IPS DF 19.7 (cell line): Measurements from ENCODE around the gene FOXP1.

Experiments used
- DNase-seq: peaks from one replicate; pipeline ENCODE4 v3.0.0-alpha.2; 2013; ENCODE audit warnings: low read depth, low spot score

Gene FOXP1

DNA sequence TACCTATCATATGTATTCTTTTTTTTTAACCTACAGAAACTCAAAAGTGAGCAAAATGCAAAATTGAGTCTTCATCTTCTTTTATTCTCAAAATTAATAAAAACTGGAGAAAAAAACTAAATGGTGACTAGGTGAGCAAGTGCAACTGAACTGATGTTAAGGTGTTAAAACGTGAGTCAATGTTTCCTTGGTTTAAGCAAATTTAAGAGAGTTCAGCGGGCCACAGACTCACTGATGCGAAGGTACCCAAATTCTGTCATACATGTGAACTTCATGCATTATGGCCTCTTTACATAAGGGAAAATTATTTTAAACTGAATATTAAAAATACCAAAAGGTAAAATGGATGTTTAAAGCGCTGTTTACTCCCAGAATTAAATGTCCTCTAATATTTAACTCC, 206.6 kb downstream of the FOXP1 start:
- no peak for DNase-seq

DNA sequence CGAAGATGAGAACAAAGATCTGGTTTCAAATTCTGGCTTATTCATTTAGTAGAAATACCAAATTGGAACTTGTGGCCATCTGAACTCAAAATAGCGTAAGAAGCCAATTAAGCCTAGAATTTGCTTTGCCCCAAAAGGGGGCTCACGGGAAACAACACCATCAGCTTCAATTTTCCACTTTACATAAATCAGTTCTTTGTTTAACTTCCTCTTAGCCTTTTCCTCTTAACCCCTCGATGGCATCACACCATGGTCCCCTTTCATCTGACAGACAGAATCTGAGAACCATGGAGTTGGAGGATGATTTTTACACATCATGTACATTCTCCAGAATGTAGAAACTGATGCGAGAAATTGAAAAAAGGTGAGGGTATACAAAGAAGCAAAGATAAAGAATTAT, 207.0 kb downstream of the FOXP1 start:
- no peak for DNase-seq

GRCh38 chr3:71374582-71374981, 208.9 kb downstream of the FOXP1 start:
- DNase-seq, result no peak

DNA sequence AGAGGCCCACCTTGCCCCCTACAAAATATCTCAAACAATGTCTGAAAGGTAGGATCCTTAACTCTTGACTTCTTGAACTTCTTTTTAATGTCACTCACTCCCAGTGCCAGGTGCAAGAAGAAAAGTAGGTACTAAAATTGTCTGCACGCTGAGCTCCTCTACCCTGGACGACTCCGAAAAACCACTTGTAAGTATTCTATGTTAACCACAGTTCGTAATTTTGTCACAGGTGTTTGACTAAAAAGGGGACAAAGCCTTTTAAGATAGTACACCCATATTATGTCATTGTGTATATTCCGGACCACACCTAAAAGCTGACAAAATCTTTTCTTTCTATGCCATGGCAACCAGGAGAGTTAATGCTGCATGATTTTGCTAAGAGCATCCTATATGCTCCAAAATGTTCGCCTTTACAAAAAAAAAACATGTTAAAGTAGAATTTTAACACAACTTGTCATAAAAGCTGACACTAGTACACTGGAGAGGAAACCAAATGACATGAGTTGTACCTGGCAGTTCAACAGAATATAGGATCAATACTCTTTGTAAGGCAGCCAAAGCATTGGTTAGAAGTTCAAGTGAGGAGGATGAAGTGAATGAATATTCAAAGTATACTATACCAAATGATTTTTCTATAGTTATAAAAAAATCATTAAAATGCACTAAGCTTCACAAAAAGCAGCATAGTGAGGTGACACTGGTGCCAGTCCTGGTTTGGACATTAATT, 210.5 kb downstream of the FOXP1 start:
- no peak for DNase-seq

DNA sequence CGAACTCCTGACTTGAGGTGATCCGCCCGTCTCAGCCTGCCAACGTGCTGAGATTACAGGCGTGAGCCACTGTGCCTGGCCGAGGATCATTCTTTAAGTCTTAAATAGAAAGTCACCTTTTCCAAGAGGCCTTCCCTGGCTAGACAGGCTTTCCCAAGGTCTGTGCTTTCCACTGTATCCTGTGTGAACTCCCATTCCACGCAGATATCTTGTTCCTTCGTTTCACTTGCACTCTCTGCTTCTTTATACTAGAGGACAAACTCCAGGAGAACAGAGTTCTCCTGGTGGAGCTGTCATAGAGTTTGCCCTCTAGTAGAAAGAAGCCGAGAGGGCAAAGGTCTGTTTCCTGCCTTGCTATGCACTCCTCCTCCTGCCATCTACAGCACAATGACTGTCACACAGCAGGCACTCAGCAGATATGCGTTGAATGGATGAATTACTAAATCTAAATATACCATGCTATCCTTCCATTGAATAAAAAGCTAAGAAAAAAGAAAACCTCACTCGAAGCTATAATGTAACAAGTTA, 211.2 kb downstream of the FOXP1 start:
- no peak for DNase-seq

DNA sequence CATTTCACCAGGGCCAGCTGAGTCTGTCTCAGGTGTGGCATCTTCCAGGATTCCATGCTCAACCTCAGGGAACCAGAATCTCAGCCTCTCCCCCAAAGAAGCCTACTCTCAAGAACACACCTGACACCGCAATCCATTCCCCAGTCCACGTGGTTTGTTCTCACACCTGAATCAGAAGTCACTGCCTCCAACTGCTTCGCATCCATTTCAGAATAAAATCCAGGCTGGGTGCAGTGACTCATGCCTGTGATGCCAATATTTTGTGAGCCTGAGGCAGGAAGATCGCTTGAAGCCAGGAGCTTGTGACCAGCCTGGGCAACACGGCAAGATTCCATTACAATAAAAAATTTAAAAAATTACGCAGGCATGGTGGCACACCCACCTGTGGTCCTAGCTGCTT, 212.2 kb downstream of the FOXP1 start:
- no peak for DNase-seq

GRCh38 chr3:71370467-71370866, 213.1 kb downstream of the FOXP1 start:
- DNase-seq, result no peak

GRCh38 chr3:71369701-71370391, 213.7 kb downstream of the FOXP1 start:
- DNase-seq, result no peak

GRCh38 chr3:71366988-71367604, 216.4 kb downstream of the FOXP1 start:
- DNase-seq, result no peak

GRCh38 chr3:71361334-71361890, 222.1 kb downstream of the FOXP1 start:
- no peak for DNase-seq

DNA sequence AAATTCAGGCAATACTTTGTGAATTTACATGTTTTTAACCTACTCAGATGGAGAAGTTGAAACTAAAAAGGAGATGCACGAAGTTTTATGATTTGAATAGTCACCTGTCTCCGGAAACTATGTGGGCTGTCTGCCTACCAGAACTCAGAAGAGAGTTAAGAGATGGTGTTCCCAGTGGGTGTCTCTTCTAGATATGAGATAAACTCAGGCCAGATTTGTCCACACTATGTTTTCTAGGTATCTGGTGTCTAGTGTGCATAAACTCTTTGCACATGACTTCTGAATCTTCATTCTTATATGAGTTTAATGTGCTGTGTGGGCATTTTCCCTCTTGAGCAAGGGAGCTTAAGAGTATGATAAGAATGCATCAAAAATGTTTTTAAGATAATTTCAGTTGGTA, 222.8 kb downstream of the FOXP1 start:
- DNase-seq, result no peak

DNA sequence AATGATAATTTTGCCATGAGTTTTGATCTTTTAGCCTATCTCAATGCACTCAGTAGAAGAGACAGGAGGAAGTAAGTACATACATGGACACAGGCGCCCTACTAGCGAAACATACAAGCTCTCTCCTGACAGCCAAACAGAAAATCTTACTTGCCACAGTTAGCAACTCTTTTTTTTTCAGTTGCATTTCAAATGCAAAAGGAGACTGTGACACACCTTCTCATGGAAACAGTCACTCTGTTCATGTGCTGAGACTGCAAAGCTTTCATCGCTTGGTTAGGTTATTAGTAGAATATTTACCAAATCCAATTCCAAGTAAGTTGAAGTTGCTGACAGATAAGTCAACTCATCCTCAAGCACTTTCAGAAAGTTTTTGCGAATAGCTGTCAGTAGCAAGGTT, 223.3 kb downstream of the FOXP1 start:
- DNase-seq, result no peak

DNA sequence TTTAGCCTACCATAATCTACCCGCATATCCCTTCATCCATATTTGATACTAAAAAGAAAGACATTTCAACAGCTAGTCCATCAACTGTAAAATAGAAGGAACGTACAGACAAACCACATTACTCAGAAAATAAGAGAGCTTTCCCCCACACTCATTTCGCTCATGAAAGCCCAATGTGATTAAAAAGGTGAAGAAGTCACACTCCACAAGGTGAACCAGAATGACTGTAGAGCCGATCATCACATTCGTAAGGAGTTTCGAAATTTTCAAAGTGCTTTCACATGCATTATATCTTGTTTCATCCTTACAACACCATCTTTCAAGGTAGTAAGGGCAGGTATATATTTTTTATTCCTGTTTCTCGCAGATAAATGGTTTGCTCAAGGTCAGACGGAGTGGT, 225.3 kb downstream of the FOXP1 start:
- no peak for DNase-seq

- DNase-seq, result no peak
Observed at GRCh38 chr3:71356265-71356664, 227.3 kb downstream of the FOXP1 start.

DNA sequence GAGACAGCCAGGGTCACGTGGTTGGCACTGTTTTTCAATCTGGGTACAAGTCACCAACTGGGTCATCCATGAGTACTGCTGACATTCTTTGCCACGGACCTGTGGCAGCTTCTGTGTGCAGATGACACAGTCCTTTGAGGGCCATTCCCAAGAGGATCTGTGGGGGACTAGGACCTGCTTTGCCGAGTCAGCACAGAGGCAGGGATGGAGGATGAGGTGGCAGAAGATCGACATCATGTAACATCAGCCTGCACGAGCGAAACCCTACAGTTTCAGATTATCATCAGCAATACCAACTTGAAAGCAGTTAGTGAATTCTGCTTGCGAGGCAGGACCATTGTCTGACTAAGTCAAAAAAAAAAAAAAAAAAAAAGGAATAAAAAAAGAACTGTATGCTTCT, 227.7 kb downstream of the FOXP1 start:
- DNase-seq, result no peak

- no peak for DNase-seq
Observed at GRCh38 chr3:71355037-71355436, 228.5 kb downstream of the FOXP1 start.

DNA sequence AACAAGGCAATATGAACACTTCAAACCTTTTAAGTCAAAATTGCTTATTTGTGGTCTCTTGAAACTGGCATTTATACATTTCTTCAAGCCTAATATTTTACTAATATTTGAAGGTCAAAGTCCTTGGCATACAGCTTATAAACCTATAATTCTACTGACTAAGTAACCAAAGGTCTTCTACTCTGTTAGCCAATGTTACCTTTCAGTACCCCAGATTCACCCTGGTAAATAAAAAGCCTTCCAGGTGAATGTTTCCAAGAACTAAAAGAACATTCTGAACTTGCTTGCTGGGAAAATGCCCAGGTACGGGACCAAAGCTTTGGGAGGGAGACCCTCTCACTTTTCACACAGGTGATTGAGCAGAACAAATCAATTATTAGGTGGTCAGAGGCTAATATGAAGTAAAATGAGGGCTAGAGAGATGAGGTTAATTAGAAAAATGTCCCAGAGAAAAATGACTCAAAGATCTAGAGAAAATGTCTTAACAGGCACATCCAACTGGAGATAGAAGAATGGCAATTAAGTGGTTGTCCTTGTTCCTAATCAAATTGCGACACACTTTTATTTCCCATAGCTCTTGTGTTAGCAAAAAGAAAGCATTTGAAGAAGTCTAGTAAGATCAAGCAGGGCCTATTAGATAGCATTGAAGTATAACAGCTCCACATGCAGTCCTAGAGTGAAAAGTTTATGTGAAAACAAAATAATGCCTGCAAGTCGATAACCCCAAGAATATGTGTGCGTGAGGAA, 232.0 kb downstream of the FOXP1 start:
- no peak for DNase-seq

GRCh38 chr3:71350998-71351397, 232.5 kb downstream of the FOXP1 start:
- no peak for DNase-seq

- DNase-seq, result no peak
Observed at GRCh38 chr3:71348831-71349230, 234.7 kb downstream of the FOXP1 start.

DNA sequence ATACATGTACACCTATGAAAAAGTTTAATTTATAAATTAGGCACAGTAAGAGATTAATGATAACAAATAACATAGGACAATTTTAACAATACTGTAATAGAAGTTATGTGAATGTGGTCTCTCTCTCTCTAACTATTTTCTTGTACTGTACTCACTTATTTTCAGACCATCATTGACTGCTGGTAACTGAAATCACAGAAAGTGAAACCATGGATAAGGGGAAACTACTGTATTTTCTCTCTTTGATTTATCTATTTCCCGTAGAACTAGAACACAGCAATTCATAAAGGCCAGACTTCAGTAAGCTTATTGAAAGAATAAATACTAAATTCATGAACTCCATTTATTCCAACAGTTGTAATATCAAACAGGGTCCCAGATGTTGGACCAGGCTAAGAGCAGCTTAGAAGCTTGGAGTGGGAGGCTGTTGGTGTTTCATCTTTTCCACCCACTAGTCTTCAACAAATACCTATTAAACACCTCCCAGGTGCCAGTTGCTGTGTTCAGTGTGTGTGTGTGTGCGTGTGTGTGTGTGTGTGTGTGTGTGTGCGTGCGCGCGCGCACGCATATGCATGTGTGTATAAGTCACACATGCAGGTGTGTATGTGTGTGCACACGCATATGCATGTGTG, 235.4 kb downstream of the FOXP1 start:
- DNase-seq, result no peak

DNA sequence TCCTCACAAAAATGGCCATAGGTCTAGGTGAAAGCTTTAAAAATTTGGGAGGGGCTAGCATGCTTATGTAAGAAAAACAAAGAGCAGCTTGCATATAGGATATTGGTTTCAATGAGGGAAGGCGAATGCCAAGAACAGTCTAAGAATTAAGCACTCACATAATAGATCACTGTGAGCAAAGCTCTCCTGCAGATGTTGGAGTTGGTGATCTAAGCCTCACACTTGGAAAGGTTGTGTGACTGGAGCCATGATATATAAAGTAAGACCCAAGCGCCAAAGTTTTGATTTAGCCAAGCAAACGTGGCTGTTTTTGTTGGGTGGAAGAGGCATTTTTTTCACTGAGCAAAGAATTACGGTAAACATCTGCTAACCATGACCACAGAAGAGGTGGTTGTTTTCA, 237.5 kb downstream of the FOXP1 start:
- DNase-seq, result no peak
